Upper lobe of right lung (tissue), 1 donor: ENCODE data around the gene USP25. TPM values are rescaled to one million over a fixed set of nuclear protein-coding genes. Genes with fewer than 3 reads are reported as not detected.
"Not testable (repeated sequence)": the region's sequence is repeated elsewhere in the genome, so short reads cannot be mapped to it uniquely, and the experiment has no call there.

Source experiments
- ATAC-seq: fragments of 200-7000 bp; cut with Tn5 transposase; one replicate; pipeline ENCODE4 v1.9.1; 2020; ENCODE audit warnings: mild to moderate bottlenecking, moderate library complexity
- DNase-seq: peaks from one replicate; pipeline ENCODE4 v3.0.0-alpha.2; 2020
- H3K27ac ChIP-seq: fragments of 200-600 bp; one replicate; pipeline ENCODE4 v1.8.0; 2022
- H3K27me3 ChIP-seq: fragments of 200-600 bp; one replicate; pipeline ENCODE4 v1.8.0; 2022; ENCODE audit warnings: mild to moderate bottlenecking
- H3K36me3 ChIP-seq: fragments of 200-600 bp; one replicate; pipeline ENCODE4 v1.8.0; 2022
- H3K4me1 ChIP-seq: fragments of 200-600 bp; one replicate; pipeline ENCODE4 v1.8.0; 2022
- H3K4me3 ChIP-seq: fragments of 200-600 bp; one replicate; pipeline ENCODE4 v1.8.0; 2022; ENCODE audit warnings: mild to moderate bottlenecking
- H3K9me3 ChIP-seq: fragments of 200-600 bp; one replicate; pipeline ENCODE4 v1.8.0; 2022
- intact Hi-C: fragments of 100-400 bp; cut with DNase I; formaldehyde crosslinking; loops from one replicate; pipeline ENCODE4 v1.11.0; 2022
- total RNA-seq: library from RNA; stranded (reverse); fragmentation: NEBNext Ultra II Directional; extraction: Animal tissue kit (Norgen Biotek cat#: 25700); gene quantifications from one replicate; pipeline ENCODE4 v1.2.1, GENCODE V29; 2021
- TF ChIP-seq, protein P1 (sequence below): fragments of 200-600 bp; IDR thresholded peaks from one replicate; pipeline ENCODE4 v1.8.0; 2022; ENCODE audit warnings: antibody characterized with exemption
- donor health status: DM: no; HTN: yes; CAD: no; lungs with severe emphysema.

The USP25 gene
- total RNA-seq, 1 donor from 2014 or later, result 65.0 TPM

DNA sequence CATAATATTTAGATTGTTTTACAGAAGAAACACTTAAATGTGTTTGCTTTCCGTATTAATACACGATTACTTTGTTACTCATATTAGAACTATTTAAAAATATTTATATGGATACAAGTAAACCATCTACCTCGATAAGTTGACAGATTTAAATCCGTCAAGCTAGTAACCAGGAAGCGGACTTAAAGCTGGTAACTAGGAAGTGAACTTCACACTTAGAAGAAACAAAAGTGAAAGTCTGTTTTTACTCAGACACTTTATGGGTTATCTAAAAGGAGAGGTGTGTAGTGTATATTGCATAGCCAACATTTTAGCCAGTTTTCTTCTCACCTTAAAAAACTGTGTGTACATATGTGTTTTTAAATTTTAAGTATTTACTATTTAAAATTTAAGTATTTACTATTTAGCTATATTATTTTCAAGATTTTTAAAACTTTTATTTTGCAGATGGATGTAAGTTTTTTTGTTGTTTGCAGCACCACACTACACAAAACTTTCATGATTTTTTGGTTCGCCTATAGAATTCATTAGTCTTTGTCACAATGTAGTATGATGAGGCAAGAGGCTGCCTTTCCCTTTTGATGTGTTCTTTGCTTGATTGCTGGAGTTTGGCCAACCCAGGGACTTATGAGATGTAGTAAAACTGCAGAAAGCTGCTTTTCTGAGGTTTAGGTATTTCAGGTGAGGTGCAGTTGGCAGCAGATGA is 2.7 kb downstream of the USP25 start:
- H3K27ac ChIP-seq, result peak overlapping the region; percentile 94
- TF ChIP-seq, protein P1, sequence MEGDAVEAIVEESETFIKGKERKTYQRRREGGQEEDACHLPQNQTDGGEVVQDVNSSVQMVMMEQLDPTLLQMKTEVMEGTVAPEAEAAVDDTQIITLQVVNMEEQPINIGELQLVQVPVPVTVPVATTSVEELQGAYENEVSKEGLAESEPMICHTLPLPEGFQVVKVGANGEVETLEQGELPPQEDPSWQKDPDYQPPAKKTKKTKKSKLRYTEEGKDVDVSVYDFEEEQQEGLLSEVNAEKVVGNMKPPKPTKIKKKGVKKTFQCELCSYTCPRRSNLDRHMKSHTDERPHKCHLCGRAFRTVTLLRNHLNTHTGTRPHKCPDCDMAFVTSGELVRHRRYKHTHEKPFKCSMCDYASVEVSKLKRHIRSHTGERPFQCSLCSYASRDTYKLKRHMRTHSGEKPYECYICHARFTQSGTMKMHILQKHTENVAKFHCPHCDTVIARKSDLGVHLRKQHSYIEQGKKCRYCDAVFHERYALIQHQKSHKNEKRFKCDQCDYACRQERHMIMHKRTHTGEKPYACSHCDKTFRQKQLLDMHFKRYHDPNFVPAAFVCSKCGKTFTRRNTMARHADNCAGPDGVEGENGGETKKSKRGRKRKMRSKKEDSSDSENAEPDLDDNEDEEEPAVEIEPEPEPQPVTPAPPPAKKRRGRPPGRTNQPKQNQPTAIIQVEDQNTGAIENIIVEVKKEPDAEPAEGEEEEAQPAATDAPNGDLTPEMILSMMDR, result no peak
- no peaks in the 10 kb centered on the region for H3K9me3 ChIP-seq
- H3K4me3 ChIP-seq, result peak overlapping the region; percentile 82
- intact Hi-C loops, result no loop called here
- H3K4me1 ChIP-seq, result peaks cover 44% of the 10 kb centered on the region
- no peaks in the 10 kb centered on the region for H3K36me3 ChIP-seq
- H3K27me3 ChIP-seq, result no peaks in the 10 kb centered on the region
- ATAC-seq (no peak), DNase-seq (no peak)

- ATAC-seq, result no peak
These were observed 3.2 kb downstream of the USP25 start for GRCh38 chr21:15732996-15733329.

GRCh38 chr21:15735409-15735808 is 5.6 kb downstream of the USP25 start:
- no peak for DNase-seq
- intact Hi-C loops, result no loop called here
- peaks cover 48% of the 10 kb centered on the region for H3K4me1 ChIP-seq
- H3K36me3 ChIP-seq, result no peaks in the 10 kb centered on the region
- no peaks in the 10 kb centered on the region for H3K9me3 ChIP-seq
- no peak overlapping the region for H3K27ac ChIP-seq
- TF ChIP-seq, protein P1, result no peak
- H3K27me3 ChIP-seq, result no peaks in the 10 kb centered on the region
- no peak overlapping the region for H3K4me3 ChIP-seq
- ATAC-seq, result no peak

More at GRCh38 chr21:15732996-15733329, 3.2 kb downstream of the USP25 start:
- Histone ChIP-seq H3K36me3 (no peaks in the 10 kb centered on the region), H3K4me3 (peak overlapping the region; percentile 82), H3K4me1 (peaks cover 44% of the 10 kb centered on the region), H3K9me3 (no peaks in the 10 kb centered on the region), H3K27ac (no peak overlapping the region), H3K27me3 (no peaks in the 10 kb centered on the region)
- no peak for DNase-seq
- TF ChIP-seq, protein P1, result no peak
- intact Hi-C loops, result no loop called here

DNA sequence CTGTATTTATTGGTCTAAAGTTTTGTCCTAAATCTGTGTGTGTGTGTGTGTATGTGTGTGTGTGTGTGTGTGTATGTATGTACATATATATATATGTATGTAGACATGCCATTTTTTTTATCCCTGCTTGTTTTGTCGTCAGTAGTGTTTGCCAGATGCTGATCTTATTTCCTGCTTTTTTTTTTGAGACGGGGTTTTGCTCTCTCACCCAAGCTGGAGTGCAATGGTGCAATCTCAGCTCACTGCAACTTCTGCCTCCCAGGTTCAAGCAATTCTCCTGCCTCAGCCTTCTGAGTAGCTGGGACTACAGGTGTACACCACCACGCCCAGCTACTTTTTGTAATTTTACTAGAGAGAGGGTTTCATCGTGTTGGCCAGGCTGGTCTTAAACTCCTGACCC is 6.1 kb downstream of the USP25 start:
- DNase-seq, H3K36me3 ChIP-seq, ATAC-seq, H3K27ac ChIP-seq, H3K27me3 ChIP-seq, intact Hi-C loops, H3K9me3 ChIP-seq: not testable (repeated sequence)
- peak overlapping the region; percentile 13 for H3K4me3 ChIP-seq
- H3K4me1 ChIP-seq, result peaks cover 52% of the 10 kb centered on the region

- H3K36me3 ChIP-seq, ATAC-seq, intact Hi-C loops, H3K4me3 ChIP-seq, DNase-seq, H3K27me3 ChIP-seq, H3K9me3 ChIP-seq: not testable (repeated sequence)
- Histone ChIP-seq H3K4me1 (peaks cover 61% of the 10 kb centered on the region), H3K27ac (peak overlapping the region; percentile 11)
These were observed 9.0 kb downstream of the USP25 start for GRCh38 chr21:15738779-15739178.

DNA sequence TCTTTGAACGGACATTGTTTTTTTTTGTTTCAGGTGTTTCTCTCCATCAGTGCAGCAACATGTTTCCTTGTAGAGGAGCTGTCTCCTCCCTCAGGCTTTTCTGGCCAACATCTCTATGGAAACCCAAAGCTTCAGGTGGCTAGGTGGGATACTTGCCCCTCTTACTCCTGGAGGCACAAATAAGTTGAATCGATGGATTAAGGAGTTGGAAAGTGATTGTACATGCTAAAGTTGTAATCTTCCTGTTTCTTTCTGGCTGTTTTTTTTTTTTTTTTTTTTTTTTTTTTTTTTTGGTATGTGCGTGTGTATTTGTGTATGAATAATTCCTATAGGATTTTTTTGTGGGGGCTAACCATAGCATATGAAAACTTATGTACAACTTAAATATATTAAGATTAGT is 10.6 kb downstream of the USP25 start:
- DNase-seq, result no peak
- TF ChIP-seq, protein P1, result no peak
- Histone ChIP-seq H3K27me3 (no peaks in the 10 kb centered on the region), H3K9me3 (no peaks in the 10 kb centered on the region), H3K4me1 (peaks cover 51% of the 10 kb centered on the region), H3K27ac (no peak overlapping the region), H3K4me3 (no peak overlapping the region), H3K36me3 (no peaks in the 10 kb centered on the region)
- intact Hi-C loops, result no loop called here
- ATAC-seq, result no peak

GRCh38 chr21:15741510-15741909 is 11.7 kb downstream of the USP25 start:
- no peaks in the 10 kb centered on the region for H3K36me3 ChIP-seq
- no peak overlapping the region for H3K27ac ChIP-seq
- no peak for DNase-seq
- H3K27me3 ChIP-seq, result no peaks in the 10 kb centered on the region
- TF ChIP-seq, protein P1, result no peak
- H3K9me3 ChIP-seq, result no peaks in the 10 kb centered on the region
- intact Hi-C loops, result no loop called here
- peak; percentile 40 for ATAC-seq
- H3K4me1 ChIP-seq, result peaks cover 40% of the 10 kb centered on the region
- no peak overlapping the region for H3K4me3 ChIP-seq
